GM12873 (cell line): ENCODE data around the gene LRRN1.

Source experiments
- CTCF ChIP-seq: IDR thresholded peaks from 2 replicates; pipeline ENCODE4 v1.5.1; 2012; ENCODE audit warnings: low read depth, mild to moderate bottlenecking, moderate library complexity, low read length, control low read depth; ENCODE audit not compliant: insufficient read depth; ENCODE audit errors: missing control alignments

The LRRN1 gene

DNA sequence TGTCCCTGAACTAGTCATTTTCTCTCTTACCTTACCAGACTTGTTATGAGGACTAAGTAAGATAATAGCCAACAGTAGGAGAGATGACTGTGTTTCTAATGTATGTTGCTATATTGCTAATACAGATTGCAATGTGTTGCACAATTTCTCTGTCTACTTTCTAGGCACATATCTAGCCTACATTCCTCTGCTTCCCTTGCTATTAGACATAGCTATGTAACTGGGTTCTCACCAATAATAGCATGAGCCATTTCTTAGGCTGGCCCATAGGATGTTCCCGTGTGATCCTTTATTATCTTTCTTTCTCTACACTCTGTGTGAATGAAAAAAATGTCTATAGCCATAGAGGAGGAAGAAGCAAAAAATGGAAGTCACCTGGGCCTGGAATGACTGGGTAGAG lies 6.8 kb upstream of the LRRN1 start:
- TF ChIP-seq CTCF = no peak

- no peak for TF ChIP-seq CTCF
These were observed 559 bp upstream of the LRRN1 start for GRCh38 chr3:3798631-3799113.

GRCh38 chr3:3800080-3800455 lies 837 bp downstream of the LRRN1 start:
- TF ChIP-seq CTCF = no peak

DNA sequence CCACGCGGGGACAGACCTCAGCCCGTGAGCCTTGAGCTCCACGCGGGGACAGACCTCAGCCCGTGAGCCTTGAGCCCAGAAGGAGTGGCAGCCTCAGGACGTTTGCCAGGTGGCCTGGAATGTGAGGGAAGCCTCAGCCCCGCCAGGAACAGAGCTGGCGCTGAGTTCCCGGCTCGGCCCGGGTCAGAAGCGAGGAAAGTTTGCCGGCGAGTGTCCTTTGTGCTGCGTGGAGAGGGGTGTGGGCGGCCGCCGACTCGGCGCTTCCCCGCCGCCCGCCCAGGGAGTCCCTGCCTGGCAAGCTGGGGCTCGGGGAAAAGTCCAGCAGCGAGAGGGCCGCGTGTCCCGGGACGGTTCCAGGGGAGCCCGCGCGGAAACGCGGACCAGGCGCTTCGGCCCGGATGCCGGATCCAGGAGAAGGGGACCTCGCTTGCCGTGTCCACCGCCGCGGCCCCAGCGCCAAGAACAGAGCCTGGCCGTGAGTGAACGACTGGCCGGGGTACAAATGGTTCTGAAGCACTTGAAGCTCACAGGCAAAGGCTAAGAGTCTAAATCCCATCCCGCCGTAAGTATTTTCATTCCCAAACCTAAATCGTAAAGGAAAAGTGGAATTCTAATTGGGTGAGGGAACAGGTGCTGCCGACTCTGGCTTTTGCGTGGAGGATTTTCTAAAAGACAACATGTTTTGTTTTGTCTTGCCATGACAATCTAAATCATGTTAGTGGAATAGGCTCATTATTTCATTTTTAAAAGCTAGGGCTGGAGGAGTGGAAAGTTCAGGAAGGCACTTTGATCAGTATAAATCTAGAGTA lies 1.7 kb downstream of the LRRN1 start:
- TF ChIP-seq CTCF = no peak

DNA sequence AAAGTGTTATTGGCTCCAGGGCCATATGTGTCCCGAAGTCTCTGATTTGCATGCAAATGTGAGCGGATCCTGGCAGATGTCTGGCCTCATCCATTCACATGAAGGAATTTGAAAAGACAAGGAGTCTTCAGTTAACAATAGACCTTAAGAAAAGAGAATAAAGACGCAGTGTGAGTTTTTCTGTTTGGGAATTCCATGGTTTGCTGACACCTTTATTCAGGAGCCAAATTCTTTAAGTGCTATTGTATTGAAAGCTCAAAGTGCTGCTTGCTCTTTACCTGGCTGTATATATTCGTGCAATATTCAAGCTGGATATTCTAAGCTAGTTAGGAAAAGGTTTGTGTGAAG lies 2.2 kb downstream of the LRRN1 start:
- TF ChIP-seq CTCF = no peak

DNA sequence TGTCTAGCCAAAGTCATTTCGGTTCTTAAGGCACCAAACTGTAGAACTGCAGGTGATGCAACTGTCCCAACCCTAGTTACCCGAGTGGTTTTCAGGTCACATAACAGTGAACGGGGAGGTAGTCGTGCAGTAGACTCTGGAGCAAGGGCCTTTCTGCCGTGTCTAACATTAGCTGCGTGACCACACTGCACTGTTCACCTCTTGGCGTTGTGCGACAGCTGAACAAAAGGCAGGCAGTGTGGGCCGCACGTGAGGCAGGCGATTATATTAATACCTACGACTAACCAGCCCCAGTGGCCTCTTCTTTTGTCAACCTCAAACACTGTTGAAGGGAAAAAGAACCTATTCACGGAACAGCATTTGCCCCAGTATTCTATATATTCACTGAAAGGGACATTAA lies 2.8 kb downstream of the LRRN1 start:
- no peak for TF ChIP-seq CTCF

DNA sequence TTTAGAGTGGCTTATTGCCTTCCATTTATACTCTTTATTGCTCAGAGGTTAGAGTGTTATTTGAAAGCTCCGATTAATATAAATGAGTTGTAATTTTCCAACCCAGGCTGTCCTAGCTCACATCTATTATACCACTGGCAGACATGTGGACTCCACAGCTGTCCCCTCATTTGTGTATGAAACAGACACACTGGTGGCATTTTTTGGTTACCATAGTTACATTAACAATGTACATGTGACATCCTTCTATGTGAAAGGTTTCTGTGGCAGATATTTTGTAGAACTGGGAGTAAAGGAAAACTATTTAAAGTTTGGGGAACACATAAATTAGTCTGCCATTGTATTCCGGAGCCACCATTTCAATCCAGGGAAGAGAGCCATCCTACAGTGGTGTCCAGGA lies 5.3 kb downstream of the LRRN1 start:
- no peak for TF ChIP-seq CTCF
